Stimulated activated CD4-positive, alpha-beta T cell treated with anti-CD3 and anti-CD28 coated beads, TNF-alpha, amount 100 ng/mL, for 24 hours (primary cell): ENCODE results near the gene YJEFN3.

ENCODE experiments used
- DNase-seq, 3 experiments: peaks; one replicate each; pipeline ENCODE4 v3.0.0-alpha.2; 2020; ENCODE audit warnings: low read depth in 3 of 3

The YJEFN3 gene

GRCh38 chr19:19538061-19538784, 9.5 kb downstream of the YJEFN3 start, which contains the start of gene CILP2:
TSS of gene CILP2 (plus strand) at chr19:19538265. CDS start at chr19:19538350, 85 bp downstream.
- DNase-seq = peak in 1 of 3 experiments; percentile 35

GRCh38 chr19:19538785-19539166, 10.1 kb downstream of the YJEFN3 start:
- no peak for DNase-seq

GRCh38 chr19:19539698-19540063, 11.0 kb downstream of the YJEFN3 start:
- DNase-seq = no peak

GRCh38 chr19:19540064-19540714, 11.5 kb downstream of the YJEFN3 start:
- peak in 2 of 3 experiments; percentile 38 to 82 for DNase-seq

- peak; percentile 52 to 83 (median 55) for DNase-seq
These were observed 12.2 kb downstream of the YJEFN3 start for GRCh38 chr19:19540715-19541515.

- DNase-seq = no peak
These were observed 12.9 kb downstream of the YJEFN3 start for GRCh38 chr19:19541616-19542015.

GRCh38 chr19:19542507-19542906, 13.8 kb downstream of the YJEFN3 start:
- no peak for DNase-seq

- DNase-seq = no peak
These were observed 14.4 kb downstream of the YJEFN3 start for GRCh38 chr19:19543101-19543500.

GRCh38 chr19:19543640-19544039, 14.9 kb downstream of the YJEFN3 start:
- no peak for DNase-seq

- DNase-seq = no peak
These were observed 15.7 kb downstream of the YJEFN3 start for GRCh38 chr19:19544257-19544953.

- DNase-seq = no peak
These were observed 16.4 kb downstream of the YJEFN3 start for GRCh38 chr19:19544954-19545591.

- DNase-seq = no peak
These were observed 17.0 kb downstream of the YJEFN3 start for GRCh38 chr19:19545707-19546106.

GRCh38 chr19:19546751-19547162, 18.0 kb downstream of the YJEFN3 start:
- no peak for DNase-seq

GRCh38 chr19:19547674-19548336, 19.1 kb downstream of the YJEFN3 start:
- DNase-seq = no peak

GRCh38 chr19:19548915-19549759, 20.4 kb downstream of the YJEFN3 start:
- DNase-seq = no peak

GRCh38 chr19:19549804-19550464, 21.2 kb downstream of the YJEFN3 start:
- DNase-seq = no peak

GRCh38 chr19:19550485-19550929, 21.8 kb downstream of the YJEFN3 start:
- DNase-seq = no peak

- DNase-seq = no peak
These were observed 22.5 kb downstream of the YJEFN3 start for GRCh38 chr19:19550972-19551852.
